Peyer's patch (tissue), 4 donors: Measurements from ENCODE around the gene MPZL3. TPM values are rescaled to one million over a fixed set of nuclear protein-coding genes. Genes with fewer than 3 reads are reported as not detected.

ENCODE experiments used
- DNase-seq, 3 donors: peaks; one replicate each; pipeline ENCODE4 v3.0.0-alpha.2; 2017 to 2019
- H3K27ac ChIP-seq, 4 donors: fragments of 200-600 bp; sonication (generic); one replicate each; pipeline ENCODE4 v1.5.1; 2016 to 2019
- H3K27me3 ChIP-seq, 2 donors: fragments of 200-600 bp; sonication (generic); one replicate each; pipeline ENCODE4 v1.5.1; 2019
- H3K36me3 ChIP-seq, 3 donors: fragments of 200-600 bp; sonication (generic); one replicate each; pipeline ENCODE4 v1.5.1; 2016 to 2019
- H3K4me1 ChIP-seq, 4 donors: fragments of 200-600 bp; sonication (generic); one replicate each; pipeline ENCODE4 v1.5.1; 2016 to 2019
- H3K4me3 ChIP-seq, 4 donors: fragments of 200-600 bp; sonication (generic); 1 replicate in 3 of 4; 2 replicates in 1 of 4; pipeline ENCODE4 v1.5.1; 2016 to 2019; ENCODE audit warnings: mild to moderate bottlenecking in 1 of 4
- H3K9me3 ChIP-seq, 4 donors: fragments of 200-600 bp; sonication (generic); one replicate each; pipeline ENCODE4 v1.5.1; 2016 to 2019; ENCODE audit warnings: mild to moderate bottlenecking in 1 of 4
- CTCF ChIP-seq, 6 experiments: fragments of 450-650 bp in 4 of 6; fragments of 200-600 bp in 2 of 6; sonication (generic) in 1 of 6; IDR thresholded peaks; one replicate each; pipeline ENCODE4 v1.5.1; 2017 to 2019; ENCODE audit warnings: antibody characterized with exemption in 6 of 6, mild to moderate bottlenecking in 3 of 6, moderate library complexity in 1 of 6
- POLR2A ChIP-seq, 2 donors: fragments of 450-650 bp; IDR thresholded peaks; one replicate each; pipeline ENCODE4 v1.5.1; 2017; ENCODE audit warnings: antibody characterized with exemption in 2 of 2, mild to moderate bottlenecking in 2 of 2, moderate library complexity in 2 of 2
- total RNA-seq, 4 donors: library from RNA; depleted of rRNA; stranded (reverse); fragments of >200 nt; gene quantifications; one replicate each; pipeline ENCODE4 v1.1.0, GENCODE V29; 2016

The MPZL3 gene
- total RNA-seq, 4 donors from 2014 or later, result 0.83 to 15.4 (median 7.8) TPM

- DNase-seq, result no peak
- Histone ChIP-seq H3K36me3 (no peaks in the 10 kb centered on the region), H3K4me1 (peaks cover 0 to 16% (median 4%) of the 10 kb centered on the region in 4 donors), H3K9me3 (no peaks in the 10 kb centered on the region), H3K4me3 (no peak overlapping the region), H3K27me3 (no peaks in the 10 kb centered on the region), H3K27ac (no peak overlapping the region)
- TF ChIP-seq CTCF (IDR thresholded peaks at IDR 0.05) (no peak), POLR2A (IDR thresholded peaks at IDR 0.05) (no peak)
Observed at GRCh38 chr11:118211006-118211405, 41.2 kb downstream of the MPZL3 start.

GRCh38 chr11:118210323-118210722 lies 41.8 kb downstream of the MPZL3 start:
- Histone ChIP-seq H3K4me1 (peaks cover 0 to 16% (median 4%) of the 10 kb centered on the region in 4 donors), H3K9me3 (no peaks in the 10 kb centered on the region), H3K36me3 (no peaks in the 10 kb centered on the region), H3K27ac (no peak overlapping the region), H3K4me3 (no peak overlapping the region), H3K27me3 (no peaks in the 10 kb centered on the region)
- no peak for TF ChIP-seq CTCF (IDR thresholded peaks at IDR 0.05)
- TF ChIP-seq POLR2A (IDR thresholded peaks at IDR 0.05), result no peak
- no peak for DNase-seq

GRCh38 chr11:118209033-118209432 lies 43.1 kb downstream of the MPZL3 start:
- Histone ChIP-seq H3K27ac (no peak overlapping the region), H3K27me3 (no peaks in the 10 kb centered on the region), H3K9me3 (no peaks in the 10 kb centered on the region), H3K36me3 (no peaks in the 10 kb centered on the region), H3K4me1 (peaks cover 0 to 16% (median 3%) of the 10 kb centered on the region in 4 donors), H3K4me3 (no peak overlapping the region)
- no peak for DNase-seq
- TF ChIP-seq POLR2A (IDR thresholded peaks at IDR 0.05) (no peak), CTCF (IDR thresholded peaks at IDR 0.05) (no peak)

- H3K4me1 ChIP-seq, result peaks cover 0 to 17% (median 0%) of the 10 kb centered on the region in 4 donors
- H3K27ac ChIP-seq, result peak overlapping the region in 2 of 4 donors; percentile 3 to 5
Observed at GRCh38 chr11:118207079-118207478, 45.1 kb downstream of the MPZL3 start.

GRCh38 chr11:118206391-118207031 lies 45.7 kb downstream of the MPZL3 start:
- no peak overlapping the region for H3K4me3 ChIP-seq
- H3K27ac ChIP-seq, result peak overlapping the region; percentile 5 to 45 (median 28)
- no peaks in the 10 kb centered on the region for H3K27me3 ChIP-seq
- no peaks in the 10 kb centered on the region for H3K36me3 ChIP-seq
- DNase-seq, result no peak
- TF ChIP-seq CTCF (IDR thresholded peaks at IDR 0.05), result no peak
- H3K4me1 ChIP-seq, result peaks cover 0 to 22% (median 0%) of the 10 kb centered on the region in 4 donors
- no peaks in the 10 kb centered on the region for H3K9me3 ChIP-seq

More at GRCh38 chr11:118207079-118207478, 45.1 kb downstream of the MPZL3 start:
- TF ChIP-seq POLR2A (IDR thresholded peaks at IDR 0.05), result no peak
- TF ChIP-seq CTCF (IDR thresholded peaks at IDR 0.05), result no peak
- Histone ChIP-seq H3K9me3 (no peaks in the 10 kb centered on the region), H3K4me3 (no peak overlapping the region), H3K36me3 (no peaks in the 10 kb centered on the region), H3K27me3 (no peaks in the 10 kb centered on the region)
- DNase-seq, result no peak
